ENCODE results near the gene GLOD5. TPM values are rescaled to one million over a fixed set of nuclear protein-coding genes. Genes with fewer than 3 reads are reported as not detected.

The GLOD5 gene
- total and polyA plus RNA-seq, 9 of the 15 experiments (the other 6 are each of a cell fraction or from before 2014, with no cell fraction given) = 0.27 to 4.4 (median 2.2) TPM

DNA sequence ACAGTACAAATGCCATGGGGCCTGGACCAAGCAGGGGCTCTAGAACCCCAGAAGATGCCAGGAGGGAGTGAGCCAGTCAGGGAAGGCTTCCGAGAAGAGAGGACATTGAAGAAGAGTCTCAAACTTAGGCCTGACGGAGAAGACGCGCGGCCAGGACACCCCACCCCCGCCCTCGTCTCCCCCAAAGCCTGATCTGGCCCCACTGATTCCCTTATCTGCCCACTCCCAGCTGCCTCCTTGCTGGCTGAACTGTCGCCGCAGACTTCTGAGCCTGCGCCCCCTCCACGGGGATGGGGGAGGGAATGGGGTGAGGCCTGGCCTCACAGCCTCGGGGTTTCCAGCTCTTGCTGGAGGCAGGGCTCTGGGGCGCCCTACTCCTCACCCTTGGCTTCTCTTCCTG, 21.2 kb downstream of the GLOD5 start (continued):
- no peak for TF ChIP-seq FIP1L1 (IDR thresholded peaks at IDR 0.05; ENCODE audit: low read depth, low read length, poor library complexity, severe bottlenecking)
- TF ChIP-seq FOXK2 (conservative IDR thresholded peaks at IDR 0.05 in 1 of 2, IDR thresholded peaks at IDR 0.05 in 1 of 2; ENCODE audit: low read depth in 2 of 2) = no peak
- no peak for TF ChIP-seq ZNF551 (CRISPR knock-in tag; IDR thresholded peaks at IDR 0.05)
- TF ChIP-seq LARP7 (IDR thresholded peaks at IDR 0.05) = no peak
- no peak for TF ChIP-seq NR2C2 (CRISPR knock-in tag; IDR thresholded peaks at IDR 0.05)
- peak; percentile 37; the same call in 1 of the 2 replicates for TF ChIP-seq NR2C2 (tag; IDR thresholded peaks at IDR 0.05)
- TF ChIP-seq ZNF239 (CRISPR knock-in tag; IDR thresholded peaks at IDR 0.05) = no peak
- TF ChIP-seq ZKSCAN3 (CRISPR knock-in tag; IDR thresholded peaks at IDR 0.05) = no peak
- TF ChIP-seq POLR2AphosphoS2 (IDR thresholded peaks at IDR 0.05; ENCODE audit: low read length) = no peak
- TF ChIP-seq ZBTB1 (CRISPR knock-in tag; IDR thresholded peaks at IDR 0.05; ENCODE audit: borderline replicate concordance, low read depth) = no peak; the same call in 1 of the 2 replicates
- TF ChIP-seq KDM4B (IDR thresholded peaks at IDR 0.05; ENCODE audit: borderline replicate concordance in 2 of 2, low read depth in 1 of 2) = peak in 1 of 2 experiments; percentile 70; a peak in 1 of 4 replicates
- no peak for TF ChIP-seq ZNF77 (CRISPR knock-in tag; IDR thresholded peaks at IDR 0.05)
- TF ChIP-seq, protein P1, sequence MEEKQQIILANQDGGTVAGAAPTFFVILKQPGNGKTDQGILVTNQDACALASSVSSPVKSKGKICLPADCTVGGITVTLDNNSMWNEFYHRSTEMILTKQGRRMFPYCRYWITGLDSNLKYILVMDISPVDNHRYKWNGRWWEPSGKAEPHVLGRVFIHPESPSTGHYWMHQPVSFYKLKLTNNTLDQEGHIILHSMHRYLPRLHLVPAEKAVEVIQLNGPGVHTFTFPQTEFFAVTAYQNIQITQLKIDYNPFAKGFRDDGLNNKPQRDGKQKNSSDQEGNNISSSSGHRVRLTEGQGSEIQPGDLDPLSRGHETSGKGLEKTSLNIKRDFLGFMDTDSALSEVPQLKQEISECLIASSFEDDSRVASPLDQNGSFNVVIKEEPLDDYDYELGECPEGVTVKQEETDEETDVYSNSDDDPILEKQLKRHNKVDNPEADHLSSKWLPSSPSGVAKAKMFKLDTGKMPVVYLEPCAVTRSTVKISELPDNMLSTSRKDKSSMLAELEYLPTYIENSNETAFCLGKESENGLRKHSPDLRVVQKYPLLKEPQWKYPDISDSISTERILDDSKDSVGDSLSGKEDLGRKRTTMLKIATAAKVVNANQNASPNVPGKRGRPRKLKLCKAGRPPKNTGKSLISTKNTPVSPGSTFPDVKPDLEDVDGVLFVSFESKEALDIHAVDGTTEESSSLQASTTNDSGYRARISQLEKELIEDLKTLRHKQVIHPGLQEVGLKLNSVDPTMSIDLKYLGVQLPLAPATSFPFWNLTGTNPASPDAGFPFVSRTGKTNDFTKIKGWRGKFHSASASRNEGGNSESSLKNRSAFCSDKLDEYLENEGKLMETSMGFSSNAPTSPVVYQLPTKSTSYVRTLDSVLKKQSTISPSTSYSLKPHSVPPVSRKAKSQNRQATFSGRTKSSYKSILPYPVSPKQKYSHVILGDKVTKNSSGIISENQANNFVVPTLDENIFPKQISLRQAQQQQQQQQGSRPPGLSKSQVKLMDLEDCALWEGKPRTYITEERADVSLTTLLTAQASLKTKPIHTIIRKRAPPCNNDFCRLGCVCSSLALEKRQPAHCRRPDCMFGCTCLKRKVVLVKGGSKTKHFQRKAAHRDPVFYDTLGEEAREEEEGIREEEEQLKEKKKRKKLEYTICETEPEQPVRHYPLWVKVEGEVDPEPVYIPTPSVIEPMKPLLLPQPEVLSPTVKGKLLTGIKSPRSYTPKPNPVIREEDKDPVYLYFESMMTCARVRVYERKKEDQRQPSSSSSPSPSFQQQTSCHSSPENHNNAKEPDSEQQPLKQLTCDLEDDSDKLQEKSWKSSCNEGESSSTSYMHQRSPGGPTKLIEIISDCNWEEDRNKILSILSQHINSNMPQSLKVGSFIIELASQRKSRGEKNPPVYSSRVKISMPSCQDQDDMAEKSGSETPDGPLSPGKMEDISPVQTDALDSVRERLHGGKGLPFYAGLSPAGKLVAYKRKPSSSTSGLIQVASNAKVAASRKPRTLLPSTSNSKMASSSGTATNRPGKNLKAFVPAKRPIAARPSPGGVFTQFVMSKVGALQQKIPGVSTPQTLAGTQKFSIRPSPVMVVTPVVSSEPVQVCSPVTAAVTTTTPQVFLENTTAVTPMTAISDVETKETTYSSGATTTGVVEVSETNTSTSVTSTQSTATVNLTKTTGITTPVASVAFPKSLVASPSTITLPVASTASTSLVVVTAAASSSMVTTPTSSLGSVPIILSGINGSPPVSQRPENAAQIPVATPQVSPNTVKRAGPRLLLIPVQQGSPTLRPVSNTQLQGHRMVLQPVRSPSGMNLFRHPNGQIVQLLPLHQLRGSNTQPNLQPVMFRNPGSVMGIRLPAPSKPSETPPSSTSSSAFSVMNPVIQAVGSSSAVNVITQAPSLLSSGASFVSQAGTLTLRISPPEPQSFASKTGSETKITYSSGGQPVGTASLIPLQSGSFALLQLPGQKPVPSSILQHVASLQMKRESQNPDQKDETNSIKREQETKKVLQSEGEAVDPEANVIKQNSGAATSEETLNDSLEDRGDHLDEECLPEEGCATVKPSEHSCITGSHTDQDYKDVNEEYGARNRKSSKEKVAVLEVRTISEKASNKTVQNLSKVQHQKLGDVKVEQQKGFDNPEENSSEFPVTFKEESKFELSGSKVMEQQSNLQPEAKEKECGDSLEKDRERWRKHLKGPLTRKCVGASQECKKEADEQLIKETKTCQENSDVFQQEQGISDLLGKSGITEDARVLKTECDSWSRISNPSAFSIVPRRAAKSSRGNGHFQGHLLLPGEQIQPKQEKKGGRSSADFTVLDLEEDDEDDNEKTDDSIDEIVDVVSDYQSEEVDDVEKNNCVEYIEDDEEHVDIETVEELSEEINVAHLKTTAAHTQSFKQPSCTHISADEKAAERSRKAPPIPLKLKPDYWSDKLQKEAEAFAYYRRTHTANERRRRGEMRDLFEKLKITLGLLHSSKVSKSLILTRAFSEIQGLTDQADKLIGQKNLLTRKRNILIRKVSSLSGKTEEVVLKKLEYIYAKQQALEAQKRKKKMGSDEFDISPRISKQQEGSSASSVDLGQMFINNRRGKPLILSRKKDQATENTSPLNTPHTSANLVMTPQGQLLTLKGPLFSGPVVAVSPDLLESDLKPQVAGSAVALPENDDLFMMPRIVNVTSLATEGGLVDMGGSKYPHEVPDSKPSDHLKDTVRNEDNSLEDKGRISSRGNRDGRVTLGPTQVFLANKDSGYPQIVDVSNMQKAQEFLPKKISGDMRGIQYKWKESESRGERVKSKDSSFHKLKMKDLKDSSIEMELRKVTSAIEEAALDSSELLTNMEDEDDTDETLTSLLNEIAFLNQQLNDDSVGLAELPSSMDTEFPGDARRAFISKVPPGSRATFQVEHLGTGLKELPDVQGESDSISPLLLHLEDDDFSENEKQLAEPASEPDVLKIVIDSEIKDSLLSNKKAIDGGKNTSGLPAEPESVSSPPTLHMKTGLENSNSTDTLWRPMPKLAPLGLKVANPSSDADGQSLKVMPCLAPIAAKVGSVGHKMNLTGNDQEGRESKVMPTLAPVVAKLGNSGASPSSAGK (IDR thresholded peaks at IDR 0.05) = no peak
- TF ChIP-seq ATF1 (CRISPR knock-in tag; IDR thresholded peaks at IDR 0.05) = no peak
- 0 out of 2 replicates have a peak, but pooled peaks have one; percentile 41 for TF ChIP-seq ATF1 (tag; IDR thresholded peaks at IDR 0.05)
- no peak for TF ChIP-seq SREBF1 (IDR thresholded peaks at IDR 0.05; ENCODE audit: borderline replicate concordance, low read depth, low read length)
- peak; percentile 92 for TF ChIP-seq HDAC2 (IDR thresholded peaks at IDR 0.05)
- TF ChIP-seq SMAD1 (IDR thresholded peaks at IDR 0.05; ENCODE audit: low read depth, low read length, partially characterized antibody) = peak; percentile 69
- no peak for TF ChIP-seq TARDBP (IDR thresholded peaks at IDR 0.05)
- TF ChIP-seq CBX1 (IDR thresholded peaks at IDR 0.05; ENCODE audit: low read depth) = peak; percentile 42; the same call in 1 of the 2 replicates
- TF ChIP-seq ZNF76 (CRISPR knock-in tag; IDR thresholded peaks at IDR 0.05; ENCODE audit: borderline replicate concordance) = 0 out of 2 replicates have a peak, but pooled peaks have one; percentile 18
